SK-N-MC (cell line): ENCODE data around the gene HFM1.

Experiments used
- EZH2 ChIP-seq: fragments of 200-600 bp; sonication (generic); IDR thresholded peaks from one replicate; pipeline ENCODE4 v1.6.1; 2017; ENCODE audit warnings: antibody characterized with exemption
- FOXP2 ChIP-seq: optimal IDR thresholded peaks from 2 replicates; pipeline ENCODE3; 2011; ENCODE audit warnings: mild to moderate bottlenecking, moderate library complexity; ENCODE audit not compliant: insufficient read depth; ENCODE audit errors: extremely low read length, control extremely low read depth
- POLR2AphosphoS5 ChIP-seq: IDR thresholded peaks from 2 replicates; pipeline ENCODE4 v1.6.1; 2012; ENCODE audit warnings: mild to moderate bottlenecking, low read depth, low read length, borderline replicate concordance

DNA sequence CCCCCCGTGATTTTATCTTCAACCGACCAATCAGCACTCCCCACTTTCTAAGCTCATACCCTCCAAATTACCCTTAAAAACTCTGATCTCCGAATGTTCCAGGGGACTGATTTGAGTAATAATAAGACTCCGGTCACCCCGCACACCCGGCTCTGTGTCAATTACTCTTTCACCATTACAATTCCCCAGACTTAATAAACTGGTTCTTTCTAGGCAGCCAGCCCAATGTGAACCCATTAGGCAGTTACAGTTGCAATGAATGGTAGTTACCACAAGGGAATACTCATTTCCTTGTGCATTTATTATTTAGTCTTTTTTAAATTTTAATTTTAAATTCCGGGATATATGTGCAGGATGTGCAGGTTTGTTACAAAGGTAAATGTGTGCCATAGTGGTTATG lies 177.9 kb downstream of the HFM1 start:
- TF ChIP-seq EZH2: no peak
- no peak for TF ChIP-seq POLR2AphosphoS5
- TF ChIP-seq FOXP2: no peak
